Pancreas (tissue), 10 donors: ENCODE results near the gene HMGB1. TPM values are rescaled to one million over a fixed set of nuclear protein-coding genes. Genes with fewer than 3 reads are reported as not detected.

Experiments
- ATAC-seq, 4 donors: fragments of 200-7000 bp; cut with Tn5 transposase; one replicate each; pipeline versions ENCODE4 v1.8.0 to v1.9.1; 2020; ENCODE audit warnings: mild to moderate bottlenecking in 4 of 4, moderate library complexity in 4 of 4
- DNase-seq, 6 donors: peaks; one replicate each; pipeline ENCODE4 v3.0.0-alpha.2; 2020
- FAIRE-seq: peaks from 2 replicates; lab custom pipeline; 2012; peaks lifted over from hg19 to GRCh38; lab: Jason Lieb, UNC
- H3K27ac ChIP-seq, 4 donors: fragments of 200-600 bp; sonication (generic); 1 replicate in 3 of 4; 2 replicates in 1 of 4; pipeline versions ENCODE4 v1.5.0 to v1.8.0; 2020
- H3K27me3 ChIP-seq, 4 donors: fragments of 200-600 bp; one replicate each; pipeline ENCODE4 v1.8.0; 2021
- H3K36me3 ChIP-seq, 3 donors: fragments of 200-600 bp; sonication (generic) in 1 of 3; one replicate each; pipeline versions ENCODE4 v1.5.0 to v1.8.0; 2020 to 2021
- H3K4me1 ChIP-seq, 3 donors: fragments of 200-600 bp; one replicate each; pipeline ENCODE4 v1.8.0; 2021
- H3K4me3 ChIP-seq, 4 donors: fragments of 200-600 bp; sonication (generic) in 2 of 4; one replicate each; pipeline versions ENCODE4 v1.5.0 to v1.8.0; 2020 to 2021
- H3K9me3 ChIP-seq, 4 donors: fragments of 200-600 bp; one replicate each; pipeline ENCODE4 v1.8.0; 2021
- WGBS, 2 donors: extraction: QIAGEN DNeasy Blood & Tissue Kit; methylation state at CpG; one replicate each; pipeline ENCODE4 v1.1.7; 2013; 5-methylcytosine and 5-hydroxymethylcytosine counted together
- intact Hi-C, 3 donors: fragments of 100-400 bp; cut with DNase I; formaldehyde crosslinking; loops; one replicate each; pipeline versions ENCODE4 v1.11.1 to v1.14.2; 2022
- polyA plus RNA-seq, 2 donors: library from polyadenylated mRNA; stranded (reverse); fragments of 200-250 nt; gene quantifications; one replicate each; pipeline ENCODE4 v1.2.3, GENCODE V29; 2013
- total RNA-seq, 6 donors: library from RNA; stranded (reverse); fragmentation: NEBNext Ultra II Directional in 4 of 6; extraction: Animal tissue kit (Norgen Biotek cat#: 25700) in 4 of 6; gene quantifications; one replicate each; pipeline versions ENCODE4 v1.2.1 to v1.2.4, GENCODE V29; 2021 to 2023
- TF ChIP-seq, protein P1 (sequence below), 4 donors: fragments of 200-600 bp; sonication (generic) in 3 of 4; IDR thresholded peaks; one replicate each; pipeline versions ENCODE4 v1.5.0 to v1.8.0; 2021; ENCODE audit warnings: antibody characterized with exemption in 4 of 4
- donor health status: healthy with polysubstance abuse.
- donor health status: DM: no; HTN: no; CAD: no; lungs with moderate emphysema.
- donor health status: DM: no; HTN: no; CAD: no.
- donor health status: control.
- donor health status: control.
- donor health status: Bipolar disorder and iron deficiency.
- donor health status: DM: yes; HTN: yes; CAD: no.
- donor health status: DM: no; HTN: no; CAD: no.
- donor health status: DM: no; HTN: no; CAD: no.
- donor health status: DM: yes; HTN: yes; CAD: no.

The HMGB1 gene
- total and polyA plus RNA-seq, 8 donors: 53.5 to 196 (median 97.5) TPM

- FAIRE-seq (no peak), ATAC-seq (no peak), DNase-seq (no peak)
- 86 to 88% methylated on average over 1 of the region's 1 CpG for whole genome bisulfite sequencing, 2 donors
- H3K9me3 ChIP-seq: no peaks in the 10 kb centered on the region
- no peaks in the 10 kb centered on the region for H3K4me1 ChIP-seq
- TF ChIP-seq, protein P1, sequence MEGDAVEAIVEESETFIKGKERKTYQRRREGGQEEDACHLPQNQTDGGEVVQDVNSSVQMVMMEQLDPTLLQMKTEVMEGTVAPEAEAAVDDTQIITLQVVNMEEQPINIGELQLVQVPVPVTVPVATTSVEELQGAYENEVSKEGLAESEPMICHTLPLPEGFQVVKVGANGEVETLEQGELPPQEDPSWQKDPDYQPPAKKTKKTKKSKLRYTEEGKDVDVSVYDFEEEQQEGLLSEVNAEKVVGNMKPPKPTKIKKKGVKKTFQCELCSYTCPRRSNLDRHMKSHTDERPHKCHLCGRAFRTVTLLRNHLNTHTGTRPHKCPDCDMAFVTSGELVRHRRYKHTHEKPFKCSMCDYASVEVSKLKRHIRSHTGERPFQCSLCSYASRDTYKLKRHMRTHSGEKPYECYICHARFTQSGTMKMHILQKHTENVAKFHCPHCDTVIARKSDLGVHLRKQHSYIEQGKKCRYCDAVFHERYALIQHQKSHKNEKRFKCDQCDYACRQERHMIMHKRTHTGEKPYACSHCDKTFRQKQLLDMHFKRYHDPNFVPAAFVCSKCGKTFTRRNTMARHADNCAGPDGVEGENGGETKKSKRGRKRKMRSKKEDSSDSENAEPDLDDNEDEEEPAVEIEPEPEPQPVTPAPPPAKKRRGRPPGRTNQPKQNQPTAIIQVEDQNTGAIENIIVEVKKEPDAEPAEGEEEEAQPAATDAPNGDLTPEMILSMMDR (IDR thresholded peaks at IDR 0.05): no peak
- H3K27me3 ChIP-seq: no peaks in the 10 kb centered on the region
- intact Hi-C loops: no loop called here
- no peaks in the 10 kb centered on the region for H3K36me3 ChIP-seq
- no peak overlapping the region for H3K4me3 ChIP-seq
- no peak overlapping the region for H3K27ac ChIP-seq
Measured at GRCh38 chr13:30473675-30474074, 7.9 kb upstream of the HMGB1 start.

DNA sequence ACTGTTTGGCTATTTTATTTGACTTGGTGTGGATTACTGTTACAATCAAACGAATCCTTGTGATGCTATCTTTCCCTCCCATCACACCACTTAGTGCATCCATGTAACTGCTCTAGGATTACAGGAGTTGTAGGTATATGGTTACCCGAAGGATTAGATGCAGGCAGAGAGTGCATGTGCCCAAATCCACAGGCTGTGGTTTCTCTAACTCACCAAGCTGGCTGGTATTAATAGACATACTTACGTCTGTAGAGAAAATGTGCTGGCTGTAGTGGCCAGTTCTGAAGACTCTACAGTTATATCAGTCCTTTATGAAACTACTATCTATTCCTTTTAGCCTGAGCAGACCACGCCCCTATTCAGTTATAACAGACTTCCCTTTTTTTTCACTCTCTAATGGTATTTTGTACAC, 1.1 kb upstream of the HMGB1 start:
- Histone ChIP-seq H3K27ac (no peak overlapping the region), H3K4me1 (peaks cover 10 to 14% (median 13%) of the 10 kb centered on the region in 3 donors), H3K27me3 (no peaks in the 10 kb centered on the region), H3K36me3 (peaks cover 0 to 15% (median 5%) of the 10 kb centered on the region in 3 donors), H3K9me3 (no peaks in the 10 kb centered on the region), H3K4me3 (no peak overlapping the region)
- DNase-seq (no peak), FAIRE-seq (no peak), ATAC-seq (no peak)
- 57 to 73% methylated on average over 4 of the region's 4 CpGs for WGBS, 2 donors
- TF ChIP-seq, protein P1 (IDR thresholded peaks at IDR 0.05): no peak
- intact Hi-C loops: no loop called here

DNA sequence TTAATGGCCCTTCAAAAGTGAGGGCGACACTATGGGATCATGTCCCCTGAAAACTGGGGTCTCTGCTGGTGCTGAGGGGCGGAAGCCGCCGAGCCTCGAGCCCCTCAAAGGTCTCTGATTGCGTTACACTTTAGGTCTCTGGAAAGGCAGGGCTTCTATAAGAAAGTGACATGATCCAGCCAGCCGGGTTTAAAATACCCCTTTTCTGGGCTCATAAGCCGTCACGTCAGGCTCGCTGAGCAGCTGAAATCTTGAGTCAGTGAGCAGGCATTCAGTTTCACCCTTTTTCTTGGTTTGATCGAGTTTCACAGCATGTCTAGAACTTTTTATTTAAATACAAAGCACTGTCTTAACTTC, 600 bp upstream of the HMGB1 start:
- Histone ChIP-seq H3K27me3 (no peaks in the 10 kb centered on the region), H3K4me1 (peaks cover 10 to 20% (median 18%) of the 10 kb centered on the region in 3 donors), H3K36me3 (peaks cover 0 to 18% (median 6%) of the 10 kb centered on the region in 3 donors), H3K27ac (no peak overlapping the region), H3K9me3 (no peaks in the 10 kb centered on the region), H3K4me3 (peak overlapping the region in 1 of 4 donors; percentile 74)
- FAIRE-seq: no peak
- TF ChIP-seq, protein P1 (IDR thresholded peaks at IDR 0.05): no peak
- intact Hi-C loops: no loop called here
- no peak for ATAC-seq
- no peak for DNase-seq
- WGBS, 2 donors: 11% methylated on average over 11 of the region's 11 CpGs

DNA sequence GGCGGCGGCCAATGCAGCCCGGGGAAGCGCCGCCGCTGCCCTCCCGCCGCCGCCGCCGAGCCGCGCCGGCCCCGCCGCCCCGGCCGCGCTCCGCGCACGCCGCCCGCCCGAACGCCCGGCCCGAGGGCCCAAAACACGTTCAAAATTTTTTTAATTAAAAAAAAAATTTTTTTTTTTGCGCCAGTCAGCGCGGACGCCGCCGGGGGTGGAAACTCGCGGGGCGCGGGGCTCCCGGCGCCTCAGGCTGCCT, 468 bp downstream of the HMGB1 start:
- WGBS, 2 donors: 0 to 1% methylated on average over 19 to 41 of the region's 41 CpGs

More for the DNA sequence above, 468 bp downstream of the HMGB1 start:
- no peak for FAIRE-seq
- Histone ChIP-seq H3K4me3 (peak overlapping the region; percentile 65 to 94 (median 82)), H3K36me3 (peaks cover 0 to 18% (median 6%) of the 10 kb centered on the region in 3 donors), H3K27me3 (no peaks in the 10 kb centered on the region), H3K9me3 (no peaks in the 10 kb centered on the region), H3K27ac (peak overlapping the region; percentile 97 to 100 (median 100)), H3K4me1 (peaks cover 10 to 20% (median 18%) of the 10 kb centered on the region in 3 donors)
- intact Hi-C loops: no loop called here
- TF ChIP-seq, protein P1 (IDR thresholded peaks at IDR 0.05): no peak
- DNase-seq: peak in 2 of 6 donors; percentile 33 to 67
- ATAC-seq: peak in 1 of 4 donors; percentile 0
